Amygdala (tissue), 56 donors: Measurements from ENCODE around the gene RSKR.
"Not testable (repeated sequence)": the region's sequence is repeated elsewhere in the genome, so short reads cannot be mapped to it uniquely, and the experiment has no call there.

Experiments used
- DNase-seq, 56 donors: peaks; one replicate each; lab custom pipeline; 2025; lab: John Stamatoyannopoulos, UW

Gene RSKR

GRCh38 chr17:28624148-28624547 is 10.2 kb upstream of the RSKR start:
- no peak for DNase-seq

- DNase-seq, result no peak
These were observed 9.7 kb upstream of the RSKR start for GRCh38 chr17:28623696-28624095.

- no peak for DNase-seq
These were observed 8.2 kb upstream of the RSKR start for GRCh38 chr17:28622186-28622585.

DNA sequence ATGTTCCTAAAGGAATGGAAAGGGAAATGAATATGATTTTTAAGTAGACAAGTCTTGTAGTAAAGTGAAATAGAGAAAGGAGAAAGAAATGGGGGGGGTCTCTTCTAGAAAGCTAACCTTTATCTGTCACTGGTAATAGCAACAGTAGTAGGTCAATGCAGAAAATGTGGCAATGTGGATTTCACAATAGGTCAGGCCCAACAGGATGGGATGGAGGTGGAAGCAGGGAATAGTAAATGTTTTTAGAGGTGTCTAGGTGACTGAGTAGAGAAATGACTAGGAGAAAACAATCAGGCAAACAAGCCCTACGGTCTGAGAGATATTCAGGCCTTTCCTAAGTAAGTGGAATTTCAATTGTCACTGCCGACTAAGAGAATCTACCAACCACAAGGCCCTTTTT is 6.0 kb upstream of the RSKR start:
- no peak for DNase-seq

DNA sequence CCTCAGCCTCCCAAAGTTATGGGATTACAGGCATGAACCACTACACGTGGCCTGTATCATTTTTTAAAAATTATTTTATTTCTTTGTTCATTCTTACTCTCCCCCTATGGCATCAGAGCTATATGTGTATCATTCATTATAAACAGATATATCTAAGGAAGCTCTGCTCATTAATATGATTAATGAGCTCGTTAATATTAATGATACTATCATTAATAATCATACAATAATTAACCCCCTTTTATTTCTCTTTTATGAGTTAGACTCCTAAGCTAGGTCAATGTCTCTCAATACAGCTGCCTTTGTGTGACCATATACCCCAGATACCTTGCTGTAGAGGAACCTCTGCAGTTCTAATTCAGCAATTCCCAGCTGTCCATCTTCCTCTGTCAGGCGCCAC is 4.5 kb upstream of the RSKR start:
- no peak for DNase-seq

- no peak for DNase-seq
These were observed 2.3 kb upstream of the RSKR start for GRCh38 chr17:28616281-28616680.

DNA sequence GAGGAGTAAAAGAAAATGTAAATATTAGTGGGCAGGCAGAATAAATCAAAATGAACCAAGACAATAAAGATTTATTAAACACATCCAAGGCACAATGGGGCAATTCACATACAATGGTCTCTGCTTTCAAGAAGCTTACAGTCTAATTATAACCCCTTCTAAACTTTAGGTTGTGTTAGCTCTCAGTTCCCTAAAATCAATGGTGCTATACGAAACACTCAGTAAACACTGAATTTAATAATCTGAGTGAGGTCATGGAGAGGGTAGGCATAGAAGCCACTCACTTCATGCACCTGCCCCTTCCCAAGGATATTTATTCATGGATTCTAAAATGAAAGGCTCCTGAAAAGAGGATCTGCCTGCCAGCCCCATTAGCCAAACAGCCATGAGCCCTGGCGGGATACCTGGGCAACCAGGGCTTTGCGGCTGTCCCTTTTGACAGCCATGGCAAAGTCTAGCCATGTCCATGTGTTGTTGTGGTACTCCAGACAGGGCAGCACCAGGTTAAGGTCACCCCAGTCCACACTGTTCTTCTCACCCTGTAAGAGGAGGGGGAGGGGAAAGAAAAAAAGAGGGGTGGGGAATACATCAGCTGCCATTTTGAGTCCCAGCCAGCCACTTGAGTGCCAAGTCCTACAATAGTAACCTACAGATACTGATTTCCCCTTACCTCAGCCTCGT is 1.4 kb upstream of the RSKR start:
- DNase-seq, result no peak

- DNase-seq, result peak in 19 of 56 donors; percentile 1 to 52 (median 9)
These were observed 781 bp downstream of the RSKR start for GRCh38 chr17:28612936-28613872.

- DNase-seq, result no peak
These were observed 1.5 kb downstream of the RSKR start for GRCh38 chr17:28612531-28612930.

GRCh38 chr17:28610376-28610775 is 3.6 kb downstream of the RSKR start:
- DNase-seq, result no peak

DNA sequence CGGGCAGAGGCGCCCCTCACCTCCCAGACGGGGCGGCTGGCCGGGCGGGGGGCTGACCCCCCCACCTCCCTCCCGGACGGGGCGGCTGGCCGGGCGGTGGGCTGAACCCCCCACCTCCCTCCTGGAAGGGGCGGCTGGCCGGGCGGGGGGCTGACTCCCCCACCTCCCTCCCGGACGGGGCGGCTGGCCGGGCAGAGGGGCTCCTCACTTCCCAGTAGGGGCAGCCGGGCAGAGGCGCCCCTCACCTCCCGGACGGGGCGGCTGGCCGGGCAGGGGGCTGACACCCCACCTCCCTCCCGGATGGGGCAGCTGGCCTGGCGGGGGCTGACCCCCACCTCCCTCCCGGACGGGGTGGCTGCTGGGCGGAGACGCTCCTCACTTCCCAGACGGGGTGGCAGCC is 10.0 kb downstream of the RSKR start:
- DNase-seq, result not testable (repeated sequence)

DNA sequence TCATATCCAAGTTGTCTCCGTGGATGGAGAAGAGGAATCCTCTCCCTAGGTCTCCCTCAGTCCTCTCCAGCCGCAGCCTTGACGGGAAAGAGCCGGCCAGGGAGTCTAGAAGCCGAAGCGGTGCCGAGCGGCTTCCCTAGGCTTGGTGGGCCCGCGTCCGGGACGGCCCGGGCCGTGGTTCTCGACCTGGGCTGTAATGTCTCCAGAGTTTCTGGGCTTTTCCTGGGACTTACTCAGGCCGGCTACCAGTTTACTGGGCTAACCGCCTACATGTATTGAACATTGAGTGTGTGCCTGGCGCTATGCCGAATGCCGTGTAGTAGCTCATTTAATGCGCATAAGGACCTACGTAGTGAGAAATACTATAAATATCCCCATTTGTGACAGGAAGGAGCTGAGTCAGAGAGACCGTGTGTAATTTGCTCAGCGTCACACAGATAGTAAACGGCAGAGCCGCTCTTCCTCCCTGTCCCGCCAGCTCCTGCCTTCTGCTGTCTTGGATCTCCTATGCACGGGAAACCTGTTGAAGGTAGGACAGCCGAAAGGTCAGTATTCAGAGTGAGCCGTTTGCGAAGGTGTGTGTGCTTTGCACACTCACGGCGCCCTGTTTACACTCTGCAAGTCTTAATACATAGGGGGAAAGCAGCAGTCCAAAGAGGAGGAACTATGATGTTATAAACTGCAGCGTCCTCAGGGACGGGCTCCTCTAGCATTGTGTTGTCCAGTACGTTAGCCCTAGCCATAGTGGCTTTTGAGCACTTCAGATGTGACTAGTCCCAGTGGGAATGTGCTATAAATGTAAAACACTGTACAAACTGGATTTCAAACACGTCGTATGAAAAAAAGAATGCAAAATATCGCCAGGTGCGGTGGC is 14.4 kb downstream of the RSKR start:
- DNase-seq, result peak in 35 of 56 donors; percentile 11 to 78 (median 39)

GRCh38 chr17:28598799-28599310 is 15.1 kb downstream of the RSKR start, which contains the start of gene SPAG5:
SPAG5 (minus strand) TSS chr17:28599025; CDS start chr17:28598946, 79 bp downstream.
- DNase-seq, result peak in 54 of 56 donors; percentile 29 to 92 (median 79)

GRCh38 chr17:28598389-28598788 is 15.6 kb downstream of the RSKR start:
- DNase-seq, result no peak

- no peak for DNase-seq
These were observed 16.2 kb downstream of the RSKR start for GRCh38 chr17:28597606-28598383.

- no peak for DNase-seq
These were observed 21.7 kb downstream of the RSKR start for GRCh38 chr17:28592260-28592659.

- DNase-seq, result no peak
These were observed 28.1 kb downstream of the RSKR start for GRCh38 chr17:28585851-28586250.

DNA sequence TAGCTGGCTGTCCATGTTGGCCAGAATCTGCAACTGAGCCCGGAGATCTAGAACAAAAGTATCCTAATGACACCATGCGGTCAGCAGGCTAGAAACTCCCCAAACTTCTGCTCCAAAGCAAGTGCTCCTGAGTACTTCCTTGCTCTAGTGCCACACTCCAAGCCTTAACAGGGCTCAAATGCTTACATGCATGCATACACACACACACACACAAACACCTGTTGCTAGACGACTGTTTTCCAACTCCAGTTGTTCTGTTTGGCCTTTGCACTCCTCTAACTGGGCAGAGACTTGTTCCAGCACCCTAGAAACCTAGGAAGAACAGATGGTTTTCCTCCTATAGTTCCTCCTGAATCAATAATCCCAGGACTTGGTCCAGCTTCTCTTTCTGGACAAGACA is 29.6 kb downstream of the RSKR start:
- DNase-seq, result peak in 1 of 56 donors; percentile 5

DNA sequence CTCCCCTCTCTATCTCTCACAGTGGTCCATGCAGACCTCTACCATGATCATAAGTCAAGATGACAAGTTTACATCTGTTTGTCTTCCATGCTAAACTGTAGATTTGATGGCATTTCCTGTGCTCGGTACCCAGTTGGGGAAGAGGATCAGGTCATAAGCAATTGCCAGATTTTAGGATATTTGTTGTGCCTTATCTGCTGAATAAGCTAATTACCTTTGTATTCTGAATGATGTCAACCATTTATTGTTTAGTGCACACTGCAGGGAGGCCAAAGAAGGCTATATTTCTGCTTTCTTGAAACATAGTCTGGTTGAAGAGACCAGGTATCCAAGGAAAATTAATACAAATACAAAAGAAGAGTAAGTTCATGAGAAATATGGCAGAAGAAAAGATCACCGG is 31.5 kb downstream of the RSKR start:
- DNase-seq, result no peak

DNA sequence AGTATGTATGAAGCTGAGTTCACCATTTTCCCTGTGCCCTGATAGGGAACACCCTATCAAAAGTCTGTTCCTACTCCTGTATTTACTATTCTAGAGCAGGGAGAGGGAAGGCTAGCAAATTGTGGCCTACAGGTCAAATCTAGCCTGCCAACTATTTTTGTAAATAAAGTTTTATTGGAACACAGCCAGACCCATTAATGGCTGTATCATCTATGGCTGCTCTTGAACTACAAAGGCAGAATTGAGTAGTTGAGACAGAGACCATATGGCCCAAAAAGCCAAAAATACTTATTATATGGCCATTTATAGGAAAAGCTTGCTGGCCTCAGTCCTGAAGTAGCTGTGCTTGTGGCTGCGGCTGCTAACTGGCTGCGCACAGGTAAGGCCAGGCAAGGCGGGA is 33.0 kb downstream of the RSKR start:
- no peak for DNase-seq
